Fibroblast of mammary gland (primary cell): ENCODE measurements around the gene CTDSPL2.
A peak's percentile ranks its signal among the peaks of the same experiment; 100 is the strongest.

Source experiments
- DNase-seq: peaks from one replicate; pipeline ENCODE4 v3.0.0-alpha.2; 2010; ENCODE audit warnings: low read depth
- H3K4me3 ChIP-seq: 2 replicates; pipeline ENCODE4 v1.5.1; 2011; ENCODE audit warnings: low read depth, mild to moderate bottlenecking, low read length, moderate library complexity; ENCODE audit not compliant: control insufficient read depth
- CTCF ChIP-seq: conservative IDR thresholded peaks from 2 replicates; pipeline ENCODE4 v1.5.1; 2011; ENCODE audit warnings: low read depth, low read length, inconsistent platforms; ENCODE audit not compliant: control insufficient read depth, insufficient read depth

The CTDSPL2 gene

GRCh38 chr15:44426975-44427755 is at the start of gene CTDSPL2:
TSS of gene CTDSPL2 (plus strand) at chr15:44427629. CDS start at chr15:44459015, 31,386 bp downstream.
- peak; percentile 0 for TF ChIP-seq CTCF
- peak within 1 kb of the TSS; percentile 98 for H3K4me3 ChIP-seq
- DNase-seq = peak; percentile 99

GRCh38 chr15:44381236-44381635 is 46.2 kb upstream of the CTDSPL2 start:
- no peak for TF ChIP-seq CTCF
- no peak overlapping the region for H3K4me3 ChIP-seq
- peak; percentile 44 for DNase-seq

GRCh38 chr15:44385344-44385942 is 42.0 kb upstream of the CTDSPL2 start:
- no peak for DNase-seq
- TF ChIP-seq CTCF = no peak
- no peak overlapping the region for H3K4me3 ChIP-seq

- no peak for DNase-seq
These were observed 33.4 kb upstream of the CTDSPL2 start for GRCh38 chr15:44394062-44394461.

GRCh38 chr15:44394562-44394961 is 32.9 kb upstream of the CTDSPL2 start:
- DNase-seq = no peak
- TF ChIP-seq CTCF = no peak
- H3K4me3 ChIP-seq = no peak overlapping the region

More at GRCh38 chr15:44394062-44394461, 33.4 kb upstream of the CTDSPL2 start:
- TF ChIP-seq CTCF = no peak
- H3K4me3 ChIP-seq = no peak overlapping the region

GRCh38 chr15:44397869-44398268 is 29.6 kb upstream of the CTDSPL2 start:
- no peak for DNase-seq
- no peak for TF ChIP-seq CTCF
- no peak overlapping the region for H3K4me3 ChIP-seq
